ENCODE results near the gene PTPRN2. TPM values are rescaled to one million over a fixed set of nuclear protein-coding genes. Genes with fewer than 3 reads are reported as not detected.

Gene PTPRN2
- polyA plus RNA-seq, 1 of the 3 experiments (the other 2 are of a cell fraction), result 4.0 TPM

- Histone ChIP-seq H2AFZ (ENCODE audit: low read depth) (no peak overlapping the region), H4K20me1 (ENCODE audit: insufficient read depth) (no peaks in the 10 kb centered on the region), H3K9me3 (no peaks in the 10 kb centered on the region; the same call in 1 of the 2 replicates), H3K36me3 (replicated peaks in 1 of 2; ENCODE audit: control insufficient read depth in 1 of 2, insufficient read depth in 2 of 2, low read length in 1 of 2) (no peaks in the 10 kb centered on the region), H3K27ac (ENCODE audit: low read depth in 2 of 2, low read length in 1 of 2) (no peak overlapping the region), H3K9me2 (no peaks in the 10 kb centered on the region), H3K27me3 (ENCODE audit: insufficient read depth) (no peaks in the 10 kb centered on the region), H3K4me1 (ENCODE audit: control insufficient read depth in 1 of 2, insufficient read depth in 2 of 2, low read depth in 1 of 2, low read length in 1 of 2) (peaks cover 0 to 9% of the 10 kb centered on the region in 2 experiments; a peak in 1 of 4 replicates), H3K79me2 (ENCODE audit: insufficient read depth) (no peaks in the 10 kb centered on the region), H3K4me3 (ENCODE audit: low read depth in 2 of 2, low read length in 1 of 2) (no peak overlapping the region), H3K9ac (no peak overlapping the region), H3K4me2 (no peak overlapping the region), H3F3A (replicated peaks; ENCODE audit: insufficient read depth) (no peaks in the 10 kb centered on the region)
- 58% methylated on average over 12 of the region's 12 CpGs for WGBS (ENCODE audit: low lambda C conversion rate)
- ChIA-PET POLR2A (no interaction called here), CTCF (interaction anchor here (1.0 kb wide), 1 partner anchor 22 kb away, joined by 4 read pairs; no protein-coding TSS in a partner anchor)
- DNase-seq, result no peak
- TF ChIP-seq CTCF (IDR thresholded peaks at IDR 0.05) (no peak), EZH2phosphoT487 (IDR thresholded peaks at IDR 0.05; ENCODE audit: borderline replicate concordance, low read depth) (no peak), REST (IDR thresholded peaks at IDR 0.05; ENCODE audit: low read depth, low read length) (no peak), JUND (IDR thresholded peaks at IDR 0.05) (no peak), ZBTB33 (IDR thresholded peaks at IDR 0.05; ENCODE audit: borderline replicate concordance, low read depth) (no peak), SIN3A (IDR thresholded peaks at IDR 0.05; ENCODE audit: borderline replicate concordance, low read depth, low read length) (no peak)
Measured at GRCh38 chr7:158473946-158474345, 113.7 kb downstream of the PTPRN2 start.

- CTCF ChIA-PET, result interaction anchor here (0.8 to 1.2 kb wide), 6 partner anchors 19 to 504 kb away, joined by 3 to 4 read pairs (median 3); no protein-coding TSS in a partner anchor
- no peak for DNase-seq
- Histone ChIP-seq H2AFZ (ENCODE audit: low read depth) (no peak overlapping the region), H3K9me2 (no peaks in the 10 kb centered on the region), H3K79me2 (ENCODE audit: insufficient read depth) (no peaks in the 10 kb centered on the region), H3K9ac (no peak overlapping the region), H3K4me2 (no peak overlapping the region), H3K36me3 (replicated peaks in 1 of 2; ENCODE audit: control insufficient read depth in 1 of 2, insufficient read depth in 2 of 2, low read length in 1 of 2) (no peaks in the 10 kb centered on the region), H3F3A (replicated peaks; ENCODE audit: insufficient read depth) (no peaks in the 10 kb centered on the region), H4K20me1 (ENCODE audit: insufficient read depth) (no peaks in the 10 kb centered on the region), H3K4me1 (ENCODE audit: control insufficient read depth in 1 of 2, insufficient read depth in 2 of 2, low read depth in 1 of 2, low read length in 1 of 2) (peaks cover 0 to 9% of the 10 kb centered on the region in 2 experiments; a peak in 1 of 4 replicates), H3K4me3 (ENCODE audit: low read depth in 2 of 2, low read length in 1 of 2) (no peak overlapping the region), H3K27ac (ENCODE audit: low read depth in 2 of 2, low read length in 1 of 2) (no peak overlapping the region), H3K9me3 (no peaks in the 10 kb centered on the region; the same call in 1 of the 2 replicates), H3K27me3 (ENCODE audit: insufficient read depth) (no peaks in the 10 kb centered on the region)
- POLR2A ChIA-PET, result no interaction called here
- no peak for TF ChIP-seq JUND (IDR thresholded peaks at IDR 0.05)
- WGBS (ENCODE audit: low lambda C conversion rate), result 50% methylated on average over 13 of the region's 13 CpGs
Measured at GRCh38 chr7:158473221-158473620, 114.4 kb downstream of the PTPRN2 start.
